Testis (tissue), 3 donors: Measurements from ENCODE around the gene TRIM29. TPM values are rescaled to one million over a fixed set of nuclear protein-coding genes. Genes with fewer than 3 reads are reported as not detected.

ENCODE experiments used
- DNase-seq: peaks from one replicate; pipeline ENCODE4 v3.0.0-alpha.2; 2019
- H3K27ac ChIP-seq, 2 donors: fragments of 200-600 bp; sonication (generic); one replicate each; pipeline ENCODE4 v1.5.1; 2019
- H3K27me3 ChIP-seq: fragments of 200-600 bp; sonication (generic); one replicate; pipeline ENCODE4 v1.5.1; 2019
- H3K36me3 ChIP-seq: fragments of 200-600 bp; sonication (generic); one replicate; pipeline ENCODE4 v1.5.1; 2017; ENCODE audit warnings: low read depth; ENCODE audit errors: missing control alignments
- H3K4me1 ChIP-seq: fragments of 200-600 bp; sonication (generic); one replicate; pipeline ENCODE4 v1.5.1; 2019
- H3K4me3 ChIP-seq, 2 donors: fragments of 200-600 bp; sonication (generic); one replicate each; pipeline ENCODE4 v1.5.1; 2017 to 2019
- H3K9me3 ChIP-seq: fragments of 200-600 bp; sonication (generic); one replicate; pipeline ENCODE4 v1.5.1; 2017
- CTCF ChIP-seq, 3 experiments: fragments of 450-650 bp in 2 of 3; fragments of 200-600 bp in 1 of 3; sonication (generic) in 1 of 3; IDR thresholded peaks; one replicate each; pipeline ENCODE4 v1.5.1; 2016 to 2019; ENCODE audit warnings: antibody characterized with exemption in 3 of 3, mild to moderate bottlenecking in 2 of 3, moderate library complexity in 1 of 3
- POLR2A ChIP-seq: fragments of 450-650 bp; IDR thresholded peaks from one replicate; pipeline ENCODE4 v1.6.1; 2017; ENCODE audit warnings: antibody characterized with exemption, mild to moderate bottlenecking, moderate library complexity
- WGBS, 2 donors: methylation state at CpG; one replicate each; pipeline ENCODE4 v1.1.5; 2018; 5-methylcytosine and 5-hydroxymethylcytosine counted together
- intact Hi-C: fragments of 100-400 bp; cut with DNase I; formaldehyde crosslinking; loops from one replicate; pipeline ENCODE4 v1.15.1; 2023; ENCODE audit warnings: low total_unique reads
- polyA plus RNA-seq: library from polyadenylated mRNA; stranded (reverse); fragments of 350-450 nt; fragmentation: Illumina TruSeq; extraction: RNeasy Lipid Tissue Mini Kit (QIAGEN cat#74804); gene quantifications from one replicate; pipeline ENCODE4 v1.2.3, GENCODE V29; 2014; ENCODE audit warnings: low read depth, low replicate concordance; ENCODE audit not compliant: insufficient read depth
- total RNA-seq, 2 donors: library from RNA; depleted of rRNA; stranded (reverse); fragments of >200 nt; gene quantifications; one replicate each; pipeline ENCODE4 v1.2.3, GENCODE V29; 2016

TRIM29 gene
- total and polyA plus RNA-seq, 3 donors from 2014 or later, result 11.6 to 18.2 (median 12.3) TPM

GRCh38 chr11:120119121-120119520 is 18.8 kb downstream of the TRIM29 start:
- WGBS, 2 donors, result 92 to 95% methylated on average over 4 of the region's 4 CpGs
- intact Hi-C loops, result loop anchor here (10.0 kb wide), 2 partner anchors 454 to 634 kb away; no protein-coding TSS in a partner anchor

GRCh38 chr11:120117991-120118390 is 19.9 kb downstream of the TRIM29 start:
- no peak overlapping the region for H3K27ac ChIP-seq
- H3K9me3 ChIP-seq, result no peaks in the 10 kb centered on the region
- intact Hi-C loops, result loop anchor here (10.0 kb wide), 2 partner anchors 453 to 633 kb away; no protein-coding TSS in a partner anchor
- 68 to 80% methylated on average over 1 to 9 of the region's 9 CpGs for WGBS, 2 donors
- no peaks in the 10 kb centered on the region for H3K4me1 ChIP-seq
- DNase-seq, result no peak
- H3K27me3 ChIP-seq, result no peaks in the 10 kb centered on the region
- TF ChIP-seq CTCF (IDR thresholded peaks at IDR 0.05), result no peak
- TF ChIP-seq POLR2A, result no peak
- H3K36me3 ChIP-seq, result no peaks in the 10 kb centered on the region
- H3K4me3 ChIP-seq, result no peak overlapping the region

More at GRCh38 chr11:120119121-120119520, 18.8 kb downstream of the TRIM29 start:
- H3K27me3 ChIP-seq, result no peaks in the 10 kb centered on the region
- H3K27ac ChIP-seq, result no peak overlapping the region
- DNase-seq, result no peak
- no peak for TF ChIP-seq POLR2A
- no peak for TF ChIP-seq CTCF (IDR thresholded peaks at IDR 0.05)
- H3K36me3 ChIP-seq, result no peaks in the 10 kb centered on the region
- no peak overlapping the region for H3K4me3 ChIP-seq
- no peaks in the 10 kb centered on the region for H3K4me1 ChIP-seq
- H3K9me3 ChIP-seq, result no peaks in the 10 kb centered on the region

GRCh38 chr11:120116966-120117365 is 20.9 kb downstream of the TRIM29 start:
- no peaks in the 10 kb centered on the region for H3K36me3 ChIP-seq
- no peaks in the 10 kb centered on the region for H3K9me3 ChIP-seq
- no peaks in the 10 kb centered on the region for H3K27me3 ChIP-seq
- H3K4me3 ChIP-seq, result no peak overlapping the region
- intact Hi-C loops, result loop anchor here (10.0 kb wide), 2 partner anchors 452 to 632 kb away; no protein-coding TSS in a partner anchor
- H3K27ac ChIP-seq, result no peak overlapping the region
- 82% methylated on average over 7 of the region's 7 CpGs; no CpG with 5 or more reads in 1 of the 2 donors for WGBS, 2 donors
- DNase-seq, result no peak
- no peak for TF ChIP-seq POLR2A
- no peak for TF ChIP-seq CTCF (IDR thresholded peaks at IDR 0.05)
- H3K4me1 ChIP-seq, result no peaks in the 10 kb centered on the region

GRCh38 chr11:120115272-120116000 is 22.5 kb downstream of the TRIM29 start:
- no peak overlapping the region for H3K4me3 ChIP-seq
- H3K36me3 ChIP-seq, result no peaks in the 10 kb centered on the region
- no peak for DNase-seq
- no peak for TF ChIP-seq CTCF (IDR thresholded peaks at IDR 0.05)
- no peak for TF ChIP-seq POLR2A
- H3K27me3 ChIP-seq, result no peaks in the 10 kb centered on the region
- H3K9me3 ChIP-seq, result no peaks in the 10 kb centered on the region
- WGBS, 2 donors, result 81 to 83% methylated on average over 14 to 20 of the region's 20 CpGs
- intact Hi-C loops, result loop anchor here (10.0 kb wide), 2 partner anchors 451 to 631 kb away; no protein-coding TSS in a partner anchor
- no peak overlapping the region for H3K27ac ChIP-seq
- H3K4me1 ChIP-seq, result no peaks in the 10 kb centered on the region
